ENCODE results near the gene OTOP3. TPM values are rescaled to one million over a fixed set of nuclear protein-coding genes. Genes with fewer than 3 reads are reported as not detected.

OTOP3 gene, protein sequence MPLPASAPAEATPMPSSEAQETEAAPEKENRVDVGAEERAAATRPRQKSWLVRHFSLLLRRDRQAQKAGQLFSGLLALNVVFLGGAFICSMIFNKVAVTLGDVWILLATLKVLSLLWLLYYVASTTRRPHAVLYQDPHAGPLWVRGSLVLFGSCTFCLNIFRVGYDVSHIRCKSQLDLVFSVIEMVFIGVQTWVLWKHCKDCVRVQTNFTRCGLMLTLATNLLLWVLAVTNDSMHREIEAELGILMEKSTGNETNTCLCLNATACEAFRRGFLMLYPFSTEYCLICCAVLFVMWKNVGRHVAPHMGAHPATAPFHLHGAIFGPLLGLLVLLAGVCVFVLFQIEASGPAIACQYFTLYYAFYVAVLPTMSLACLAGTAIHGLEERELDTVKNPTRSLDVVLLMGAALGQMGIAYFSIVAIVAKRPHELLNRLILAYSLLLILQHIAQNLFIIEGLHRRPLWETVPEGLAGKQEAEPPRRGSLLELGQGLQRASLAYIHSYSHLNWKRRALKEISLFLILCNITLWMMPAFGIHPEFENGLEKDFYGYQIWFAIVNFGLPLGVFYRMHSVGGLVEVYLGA
- total RNA-seq, result not detected
- total RNA-seq (2013), result not detected

DNA sequence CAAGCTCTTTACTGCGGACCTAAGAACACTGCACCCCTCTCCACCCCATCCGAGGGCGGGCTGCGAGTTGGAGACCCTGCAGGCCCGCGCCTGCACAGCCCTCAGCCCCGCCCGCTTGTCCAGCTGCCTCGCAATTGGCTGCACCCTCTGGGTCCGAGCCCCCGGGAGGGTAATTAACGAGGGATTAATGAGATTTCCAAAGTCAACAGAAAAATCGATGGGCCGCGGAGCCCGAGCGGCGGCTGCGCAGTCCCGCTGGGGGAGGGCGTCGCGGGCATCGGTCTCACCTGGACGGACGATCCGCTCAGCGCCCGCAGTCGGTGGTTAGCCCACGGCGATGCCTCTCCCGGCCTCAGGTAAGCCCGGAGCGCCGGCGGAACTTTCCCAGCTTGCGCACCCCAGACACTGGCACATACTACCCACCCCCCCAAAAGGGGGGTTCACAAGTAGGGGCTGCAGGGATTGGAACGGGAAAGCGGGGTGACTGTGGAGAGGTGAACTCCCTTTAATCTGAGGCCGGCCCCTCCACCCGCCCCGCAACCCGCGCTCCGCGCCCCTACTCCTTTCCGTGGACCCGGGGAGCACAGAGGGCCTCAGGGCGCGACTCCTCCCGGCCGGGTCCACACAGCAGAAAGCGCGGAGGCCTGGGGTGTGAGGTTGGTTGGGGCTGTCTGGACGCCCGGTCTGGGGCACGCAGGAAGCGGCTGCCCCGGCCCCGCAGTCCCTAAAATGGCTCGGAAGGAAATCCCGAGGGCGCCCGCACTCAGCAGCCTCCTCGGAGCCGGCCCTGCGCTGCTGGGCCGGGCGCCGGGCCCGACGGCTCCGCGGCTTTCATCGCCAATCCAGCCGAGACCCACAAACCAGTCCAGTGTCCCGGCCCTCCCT, at the start of gene OTOP3:
OTOP3 (plus strand) TSS at position 314 of the 885 bp plus-strand sequence; CDS start at position 338, 24 bp downstream.
- peaks cover 20% of the 10 kb centered on the region for H3K27me3 ChIP-seq (ENCODE audit: control insufficient read depth, insufficient read depth, low read length)
- no peak within 1 kb of the TSS for H3K4me3 Mint-ChIP-seq
- intact Hi-C loops (cut with micrococcal nuclease), result no loop called here
- H3K4me1 Mint-ChIP-seq, result peaks cover 0 to 6% of the 10 kb centered on the region in 2 donors
- no peaks in the 10 kb centered on the region for H3K9me3 Mint-ChIP-seq
- ATAC-seq, result peak in 1 of 3 donors; percentile 28
- no peak within 1 kb of the TSS for H3K27ac ChIP-seq (ENCODE audit: low read length)
- no peak for DNase-seq
- H3K27me3 Mint-ChIP-seq (ENCODE audit: low read depth in 2 of 2), result peaks cover 50 to 63% of the 10 kb centered on the region in 2 donors
- TF ChIP-seq, protein P1, sequence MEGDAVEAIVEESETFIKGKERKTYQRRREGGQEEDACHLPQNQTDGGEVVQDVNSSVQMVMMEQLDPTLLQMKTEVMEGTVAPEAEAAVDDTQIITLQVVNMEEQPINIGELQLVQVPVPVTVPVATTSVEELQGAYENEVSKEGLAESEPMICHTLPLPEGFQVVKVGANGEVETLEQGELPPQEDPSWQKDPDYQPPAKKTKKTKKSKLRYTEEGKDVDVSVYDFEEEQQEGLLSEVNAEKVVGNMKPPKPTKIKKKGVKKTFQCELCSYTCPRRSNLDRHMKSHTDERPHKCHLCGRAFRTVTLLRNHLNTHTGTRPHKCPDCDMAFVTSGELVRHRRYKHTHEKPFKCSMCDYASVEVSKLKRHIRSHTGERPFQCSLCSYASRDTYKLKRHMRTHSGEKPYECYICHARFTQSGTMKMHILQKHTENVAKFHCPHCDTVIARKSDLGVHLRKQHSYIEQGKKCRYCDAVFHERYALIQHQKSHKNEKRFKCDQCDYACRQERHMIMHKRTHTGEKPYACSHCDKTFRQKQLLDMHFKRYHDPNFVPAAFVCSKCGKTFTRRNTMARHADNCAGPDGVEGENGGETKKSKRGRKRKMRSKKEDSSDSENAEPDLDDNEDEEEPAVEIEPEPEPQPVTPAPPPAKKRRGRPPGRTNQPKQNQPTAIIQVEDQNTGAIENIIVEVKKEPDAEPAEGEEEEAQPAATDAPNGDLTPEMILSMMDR (IDR thresholded peaks at IDR 0.05), result no peak
- 8% methylated on average over 78 of the region's 78 CpGs for WGBS (ENCODE audit: insufficient coverage)
- H3K4me1 ChIP-seq (ENCODE audit: control insufficient read depth, insufficient read depth, low read length), result no peaks in the 10 kb centered on the region
- H3K4me3 ChIP-seq (ENCODE audit: low read length), result no peak within 1 kb of the TSS
- H3K27ac Mint-ChIP-seq, result no peak within 1 kb of the TSS
- H3K9me3 ChIP-seq (ENCODE audit: control insufficient read depth, insufficient read depth, low read length), result no peaks in the 10 kb centered on the region
- H3K36me3 ChIP-seq (ENCODE audit: control insufficient read depth, insufficient read depth, low read length), result no peaks in the 10 kb centered on the region
- H3K36me3 Mint-ChIP-seq, result no peaks in the 10 kb centered on the region

DNA sequence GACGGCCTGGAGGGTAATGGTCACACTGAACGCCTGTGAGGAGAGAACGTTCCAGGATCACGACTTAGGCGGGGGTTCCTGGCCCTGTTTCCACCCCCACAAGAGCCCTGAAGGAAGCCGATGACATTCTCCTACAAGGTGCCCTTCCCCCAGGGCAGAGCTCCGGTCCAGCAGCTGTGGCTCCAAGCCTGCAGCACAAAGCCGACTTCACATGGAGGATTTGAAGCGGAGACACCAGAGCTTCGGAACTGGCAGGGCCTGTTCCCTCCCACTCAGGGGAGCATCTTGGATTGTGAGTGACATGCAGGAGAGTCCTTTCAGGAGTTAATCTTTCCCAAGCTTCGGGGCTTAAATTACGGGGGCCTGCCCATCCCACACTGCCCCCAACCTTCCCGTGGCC, 47.2 kb upstream of the OTOP3 start:
- intact Hi-C loops (cut with micrococcal nuclease), result no loop called here
- no peak overlapping the region for H3K4me3 Mint-ChIP-seq
- Histone ChIP-seq H3K27me3 (ENCODE audit: control insufficient read depth, insufficient read depth, low read length) (peaks cover 12% of the 10 kb centered on the region), H3K4me1 (ENCODE audit: control insufficient read depth, insufficient read depth, low read length) (no peaks in the 10 kb centered on the region), H3K36me3 (ENCODE audit: control insufficient read depth, insufficient read depth, low read length) (no peaks in the 10 kb centered on the region), H3K4me3 (ENCODE audit: low read length) (no peak overlapping the region), H3K9me3 (ENCODE audit: control insufficient read depth, insufficient read depth, low read length) (no peaks in the 10 kb centered on the region), H3K27ac (ENCODE audit: low read length) (no peak overlapping the region)
- TF ChIP-seq, protein P1 (IDR thresholded peaks at IDR 0.05), result no peak
- WGBS (ENCODE audit: insufficient coverage), result 77% methylated on average over 13 of the region's 13 CpGs
- no peaks in the 10 kb centered on the region for H3K9me3 Mint-ChIP-seq
- no peaks in the 10 kb centered on the region for H3K4me1 Mint-ChIP-seq
- peaks cover 7 to 21% of the 10 kb centered on the region in 2 donors for H3K27me3 Mint-ChIP-seq (ENCODE audit: low read depth in 2 of 2)
- ATAC-seq (no peak), DNase-seq (no peak)
- H3K27ac Mint-ChIP-seq, result no peak overlapping the region
- no peaks in the 10 kb centered on the region for H3K36me3 Mint-ChIP-seq

DNA sequence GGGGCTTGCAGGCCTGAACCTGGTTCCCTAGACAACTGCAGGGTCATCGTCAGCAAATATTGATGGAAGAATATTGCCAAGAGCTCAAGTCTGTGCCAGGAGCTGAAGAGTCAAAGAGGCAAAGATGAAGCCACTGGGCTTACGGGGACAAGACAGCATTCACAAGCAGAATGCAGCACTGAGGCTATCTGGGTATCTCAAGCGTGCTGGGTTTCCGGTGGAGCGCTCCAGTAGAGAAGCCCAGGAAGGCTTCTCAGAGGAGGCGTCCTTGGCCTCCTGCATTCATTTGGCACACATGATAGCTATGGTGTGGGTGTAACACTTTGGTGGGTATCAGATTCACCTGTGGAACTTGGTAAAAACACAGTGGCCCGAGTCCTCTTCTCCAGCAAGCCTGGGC, 45.1 kb upstream of the OTOP3 start:
- TF ChIP-seq, protein P1 (IDR thresholded peaks at IDR 0.05), result no peak
- Histone ChIP-seq H3K36me3 (ENCODE audit: control insufficient read depth, insufficient read depth, low read length) (no peaks in the 10 kb centered on the region), H3K4me3 (ENCODE audit: low read length) (no peak overlapping the region), H3K27me3 (ENCODE audit: control insufficient read depth, insufficient read depth, low read length) (peaks cover 18% of the 10 kb centered on the region), H3K9me3 (ENCODE audit: control insufficient read depth, insufficient read depth, low read length) (no peaks in the 10 kb centered on the region), H3K27ac (ENCODE audit: low read length) (no peak overlapping the region), H3K4me1 (ENCODE audit: control insufficient read depth, insufficient read depth, low read length) (no peaks in the 10 kb centered on the region)
- H3K27ac Mint-ChIP-seq, result no peak overlapping the region
- peaks cover 14 to 28% of the 10 kb centered on the region in 2 donors for H3K27me3 Mint-ChIP-seq (ENCODE audit: low read depth in 2 of 2)
- no peaks in the 10 kb centered on the region for H3K9me3 Mint-ChIP-seq
- 88% methylated on average over 7 of the region's 7 CpGs for WGBS (ENCODE audit: insufficient coverage)
- intact Hi-C loops (cut with micrococcal nuclease), result no loop called here
- DNase-seq (no peak), ATAC-seq (no peak)
- no peaks in the 10 kb centered on the region for H3K36me3 Mint-ChIP-seq
- H3K4me3 Mint-ChIP-seq, result no peak overlapping the region
- peaks cover 0 to 3% of the 10 kb centered on the region in 2 donors for H3K4me1 Mint-ChIP-seq
